ENCODE measurements around the gene C1orf35.

Gene C1orf35

DNA sequence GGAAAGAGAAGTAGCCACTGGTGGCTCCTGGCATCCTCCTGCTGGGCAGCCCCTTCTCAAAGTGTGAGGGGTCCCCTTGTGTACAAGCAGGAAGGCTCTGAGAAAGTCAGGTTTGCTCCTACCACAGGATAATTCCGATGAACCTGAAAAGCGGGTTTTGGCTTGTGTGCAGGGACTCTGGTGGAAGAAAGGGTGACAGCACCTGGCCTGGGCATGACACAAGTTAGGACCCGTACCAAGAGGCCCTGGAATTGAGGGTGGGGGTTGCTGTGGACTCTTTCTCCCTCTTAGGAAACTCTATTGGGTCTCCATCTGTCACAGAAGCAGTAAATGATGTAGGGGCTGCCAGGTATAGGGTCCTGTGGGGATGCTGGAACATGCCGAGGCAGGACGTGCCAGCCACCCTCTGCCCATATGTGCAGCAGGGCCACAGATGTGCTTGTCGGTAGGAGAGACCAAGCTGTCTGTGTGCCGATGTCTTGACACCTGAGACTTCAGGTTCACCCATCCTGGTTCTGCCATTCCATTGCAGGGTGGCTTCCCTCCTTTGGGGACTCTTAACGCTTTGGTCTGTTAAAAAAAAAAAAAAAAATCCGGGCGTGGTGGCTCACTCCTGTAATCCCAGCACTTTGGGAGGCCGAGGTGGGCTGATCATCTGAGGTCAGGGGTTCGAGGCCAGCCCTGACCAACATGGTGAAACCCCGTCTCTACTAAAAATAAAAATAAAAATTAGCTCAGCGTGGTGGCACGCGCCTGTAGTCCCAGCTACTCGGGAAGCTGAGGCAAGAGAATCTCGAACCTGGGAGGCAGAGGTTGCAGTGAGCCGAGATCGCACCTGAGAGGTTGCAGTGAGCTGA lies 9.8 kb downstream of the C1orf35 start:
- no peak for FAIRE-seq

- no peak for FAIRE-seq
Observed at GRCh38 chr1:228092342-228093049, 10.6 kb downstream of the C1orf35 start.

DNA sequence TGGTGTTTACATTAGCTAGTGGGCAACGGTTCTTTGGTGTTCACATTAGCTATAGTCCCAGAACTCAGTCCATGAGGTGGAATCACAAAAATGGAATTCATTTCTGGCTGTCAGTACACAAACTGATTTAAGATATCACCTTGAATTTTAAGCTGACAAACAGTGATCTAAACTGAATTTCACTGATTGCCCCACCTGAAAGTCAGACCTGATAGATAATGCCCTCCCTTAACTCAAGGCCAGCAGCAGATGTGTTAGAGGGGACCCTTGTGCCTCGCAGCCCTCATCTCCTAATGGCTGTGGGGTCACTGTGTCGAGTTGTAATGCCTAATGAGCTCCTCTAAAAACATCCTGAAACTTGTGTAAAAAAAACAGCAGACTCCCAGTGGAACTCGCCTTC lies 12.0 kb downstream of the C1orf35 start:
- FAIRE-seq = no peak

- FAIRE-seq = no peak
Observed at GRCh38 chr1:228090613-228091081, 12.5 kb downstream of the C1orf35 start.

GRCh38 chr1:228089519-228090380 lies 13.4 kb downstream of the C1orf35 start:
- FAIRE-seq = no peak

DNA sequence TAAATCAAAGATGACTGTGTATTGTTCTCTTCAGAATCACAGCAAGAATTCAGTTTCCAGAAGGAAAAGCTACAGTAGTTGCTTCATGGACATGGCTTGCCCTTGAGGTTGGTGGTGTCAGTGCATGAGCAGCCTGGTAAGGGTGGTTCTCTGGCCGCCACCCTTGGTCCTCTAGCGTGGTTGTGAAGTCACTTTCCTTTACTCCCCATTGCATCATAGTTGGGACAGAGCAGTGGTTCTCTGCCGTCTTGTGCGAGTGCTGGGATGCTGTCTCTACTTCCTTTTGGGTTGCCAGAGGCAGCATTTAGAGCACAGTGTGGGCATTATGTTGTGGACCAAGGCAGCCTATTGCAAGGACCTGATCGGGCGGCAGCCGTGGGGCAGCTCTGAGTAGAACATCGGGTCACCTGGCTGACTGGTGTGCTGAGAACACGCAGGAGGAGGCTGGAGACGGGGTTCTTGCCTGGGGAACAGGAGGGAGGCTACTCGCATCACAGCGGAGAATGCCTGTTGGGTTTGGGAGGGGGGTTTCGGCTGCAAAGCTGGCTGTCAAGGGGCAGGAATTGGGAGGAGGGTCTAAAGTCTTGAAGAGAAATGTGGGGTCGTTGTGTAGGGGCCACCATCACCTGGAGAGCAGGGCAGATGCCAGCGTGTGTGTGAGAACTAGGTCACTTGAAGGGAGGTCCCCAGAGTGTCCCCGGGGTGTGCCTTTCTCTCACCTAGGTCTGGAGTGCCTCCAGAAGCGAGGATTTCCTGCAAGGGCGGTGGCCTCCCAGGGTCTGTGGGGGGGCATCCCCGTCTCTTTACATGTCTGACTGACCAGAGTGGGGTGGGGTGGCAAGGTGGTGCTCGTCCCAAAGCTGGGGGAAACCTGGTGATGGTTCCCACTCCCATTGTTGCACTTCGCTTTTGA lies 14.3 kb downstream of the C1orf35 start:
- no peak for FAIRE-seq

DNA sequence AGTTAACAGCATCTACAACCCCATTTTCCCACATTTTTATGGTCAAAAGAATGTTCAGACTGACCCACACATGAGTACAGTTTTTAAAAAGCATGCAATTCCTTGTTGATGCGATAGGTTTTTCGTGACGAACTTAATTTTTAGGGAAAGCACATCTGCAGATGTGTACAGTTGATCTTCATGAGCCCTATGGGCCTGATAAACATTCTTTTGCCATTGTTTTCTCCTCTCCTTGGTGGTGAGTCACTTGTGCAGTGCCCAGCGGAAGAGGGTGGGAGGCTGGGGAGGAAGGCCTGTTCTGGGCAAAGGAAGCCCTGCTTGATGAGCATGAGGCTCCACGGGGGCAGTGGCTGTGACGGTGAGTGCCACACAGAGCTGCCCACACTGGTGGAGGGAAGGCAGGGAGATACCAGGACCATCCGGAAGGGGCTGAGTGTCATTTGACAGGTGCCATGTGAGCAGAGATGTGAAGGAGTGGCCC lies 15.3 kb downstream of the C1orf35 start:
- no peak for FAIRE-seq

DNA sequence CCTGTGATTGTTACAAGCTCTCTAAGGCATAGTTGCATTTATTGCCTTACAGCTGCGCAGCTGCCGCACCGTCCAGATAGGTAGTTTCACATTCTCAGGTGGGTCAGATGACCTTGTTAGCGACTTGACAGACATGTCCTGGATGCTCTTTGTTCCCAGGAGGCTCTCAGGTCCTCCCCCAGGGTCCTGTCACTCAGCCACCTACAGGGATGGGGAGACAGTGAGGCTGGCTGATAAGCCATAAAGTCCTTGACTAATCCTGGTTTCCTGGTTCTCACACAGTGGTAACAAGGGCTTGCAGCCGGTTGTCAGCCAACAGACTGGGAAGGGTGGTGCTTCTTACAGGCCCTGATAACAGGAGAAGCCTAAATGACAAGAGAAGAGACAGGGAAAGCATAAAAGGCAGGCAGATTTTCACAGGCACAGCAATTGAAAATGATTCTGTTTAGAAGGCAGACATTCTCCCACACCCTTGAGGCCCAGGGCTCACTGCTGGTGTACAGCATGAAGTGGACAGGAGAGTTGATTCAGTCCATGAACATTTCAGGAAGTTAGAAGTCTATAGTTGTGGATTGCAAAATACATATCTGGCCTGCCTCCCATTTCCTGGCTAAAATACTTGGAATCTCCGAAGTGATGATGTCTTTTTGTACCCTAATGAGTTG lies 17.7 kb downstream of the C1orf35 start:
- no peak for FAIRE-seq

- FAIRE-seq = no peak
Observed at GRCh38 chr1:228084797-228085196, 18.3 kb downstream of the C1orf35 start.

- no peak for FAIRE-seq
Observed at GRCh38 chr1:228084325-228084724, 18.8 kb downstream of the C1orf35 start.

- no peak for FAIRE-seq
Observed at GRCh38 chr1:228083871-228084278, 19.2 kb downstream of the C1orf35 start.

- FAIRE-seq = no peak
Observed at GRCh38 chr1:228082918-228083870, 19.9 kb downstream of the C1orf35 start.

DNA sequence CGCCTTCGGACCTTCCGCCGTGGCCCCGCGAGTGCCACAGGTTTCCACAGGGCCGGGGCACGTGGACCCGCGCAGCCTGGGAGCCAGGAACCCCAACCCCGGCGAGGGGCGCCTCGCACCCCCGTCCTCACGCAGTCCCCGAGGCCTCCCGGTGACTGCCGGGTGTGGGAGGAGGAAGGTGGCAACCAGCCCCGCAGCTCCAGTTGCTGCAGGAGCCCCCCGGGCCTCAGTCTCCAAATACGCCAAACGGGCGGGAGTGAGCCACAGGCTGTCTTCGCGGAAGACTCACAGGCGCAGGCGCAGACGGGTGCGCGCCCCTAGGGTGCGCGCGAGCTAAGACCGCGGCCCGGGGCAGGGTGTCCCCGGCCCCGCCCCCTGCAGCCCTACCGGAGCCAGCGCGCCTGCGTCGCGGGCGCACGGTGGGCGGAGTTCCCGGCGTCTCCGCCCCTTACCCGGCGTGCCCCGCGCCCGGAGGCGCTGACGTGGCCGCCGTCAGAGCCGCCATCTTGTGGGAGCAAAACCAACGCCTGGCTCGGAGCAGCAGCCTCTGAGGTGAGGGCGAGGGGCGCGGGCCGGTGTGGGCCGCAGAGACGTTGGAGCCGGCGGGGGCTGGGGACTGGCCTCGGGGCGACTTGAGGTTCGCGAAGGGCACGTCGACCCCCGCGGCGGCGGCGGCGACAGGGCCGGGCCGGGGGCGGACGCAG lies 20.8 kb downstream of the C1orf35 start, which contains the start of gene ARF1:
ARF1 (plus strand) TSS at position 495 of the 704 bp plus-strand sequence. CDS start 14,407 bp downstream, outside the sequence.
- FAIRE-seq = no peak

DNA sequence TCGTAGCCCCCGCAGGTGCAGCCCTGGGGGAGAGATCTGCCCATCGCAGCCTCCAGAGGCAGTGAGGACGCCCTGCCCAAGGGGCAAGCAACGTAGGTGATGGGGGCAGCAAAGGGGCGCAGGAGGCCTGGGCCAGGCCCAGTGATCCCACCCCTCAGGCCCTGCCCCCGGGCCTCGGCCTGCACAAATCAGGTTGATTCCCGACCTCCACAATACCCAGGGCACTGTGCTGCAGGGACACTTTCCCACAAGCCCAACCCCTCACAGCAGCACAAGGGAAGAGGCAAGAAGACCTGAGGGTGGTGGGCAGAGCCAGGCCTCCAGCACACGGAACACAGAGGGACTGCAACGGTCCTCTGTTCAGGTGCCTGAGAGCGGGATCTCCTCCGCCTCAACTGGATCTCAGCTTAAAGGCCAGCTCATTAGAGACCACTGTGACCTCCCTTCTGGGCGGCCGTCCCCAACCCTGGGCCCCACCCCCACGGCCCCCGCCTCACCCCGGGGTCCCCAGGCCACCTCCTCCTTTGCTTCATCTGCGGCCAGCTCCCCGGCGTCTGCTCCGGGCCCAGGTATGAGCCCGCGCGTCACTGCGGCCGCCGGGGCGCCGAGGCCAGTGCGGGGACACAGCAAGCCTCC lies 21.4 kb downstream of the C1orf35 start:
- no peak for FAIRE-seq

DNA sequence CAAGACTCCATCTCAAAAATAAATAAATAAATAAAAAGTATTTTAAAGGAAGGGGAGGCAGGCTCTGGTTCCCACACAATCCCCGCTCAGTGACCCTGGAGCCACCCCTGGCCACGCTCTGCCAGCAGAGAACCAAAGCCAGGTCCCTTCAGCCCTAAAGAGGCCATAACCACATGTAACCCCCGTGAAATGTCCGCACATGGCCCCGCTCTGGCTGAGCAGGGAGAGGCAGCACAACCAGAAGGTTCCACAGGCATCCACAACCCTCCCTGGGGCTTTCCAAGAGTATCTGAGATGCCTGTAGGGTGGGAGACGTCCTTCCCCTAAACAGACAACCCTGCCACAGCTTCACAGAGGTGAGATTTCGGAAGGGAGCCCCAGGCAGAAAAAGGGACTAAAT lies 22.0 kb downstream of the C1orf35 start:
- FAIRE-seq = no peak

GRCh38 chr1:228079601-228080263 lies 23.4 kb downstream of the C1orf35 start:
- no peak for FAIRE-seq

DNA sequence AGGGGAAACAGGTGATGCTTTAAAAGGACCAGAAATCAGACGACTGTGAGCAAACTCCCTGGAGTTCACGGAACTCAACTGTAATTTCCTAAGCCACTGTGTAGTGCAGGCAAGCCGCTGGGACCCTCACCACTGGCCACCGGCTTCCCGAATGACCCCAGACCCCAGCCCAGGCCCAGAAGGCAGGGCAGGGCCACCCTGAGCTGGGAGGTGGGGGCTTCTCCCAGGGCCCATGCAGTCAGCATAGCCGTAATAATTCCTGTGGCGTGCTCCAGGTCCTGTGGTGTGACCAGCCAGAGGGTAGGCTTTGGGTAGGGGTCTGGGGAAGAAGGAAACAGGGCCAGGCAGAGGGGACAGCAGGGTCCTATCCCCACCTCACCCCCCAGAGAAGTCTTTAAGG lies 24.1 kb downstream of the C1orf35 start:
- no peak for FAIRE-seq
